HCT116 (cell line): ENCODE data around the gene CTBS.

Experiments
- EGR1 ChIP-seq: IDR thresholded peaks from 2 replicates; pipeline ENCODE4 v1.6.1; 2012; ENCODE audit warnings: low read depth
- EZH2 ChIP-seq: fragments of 200-600 bp; sonication (generic); IDR thresholded peaks from 2 replicates; pipeline ENCODE4 v1.6.1; 2017; ENCODE audit warnings: antibody characterized with exemption, mixed run types
- EZH2phosphoT487 ChIP-seq: fragments of 200-600 bp; IDR thresholded peaks from 2 replicates; pipeline ENCODE4 v1.6.1; 2018; ENCODE audit warnings: antibody characterized with exemption, borderline replicate concordance
- POLR2A ChIP-seq: IDR thresholded peaks from 2 replicates; pipeline ENCODE4 v1.7.0; 2011; ENCODE audit warnings: borderline replicate concordance; ENCODE audit not compliant: insufficient read depth, insufficient read length; ENCODE audit errors: extremely low read depth
- POLR2AphosphoS5 ChIP-seq: IDR thresholded peaks from 2 replicates; pipeline ENCODE4 v1.6.1; 2011; ENCODE audit warnings: mild to moderate bottlenecking, low read depth, low read length, moderate library complexity
- RAD21 ChIP-seq: IDR thresholded peaks from 2 replicates; pipeline ENCODE4 v1.6.1; 2012; ENCODE audit warnings: low read depth, mild to moderate bottlenecking
- SIN3A ChIP-seq: IDR thresholded peaks from 2 replicates; pipeline ENCODE4 v1.6.1; 2012; ENCODE audit warnings: low read depth
- SP1 ChIP-seq: IDR thresholded peaks from 2 replicates; pipeline ENCODE4 v1.6.1; 2012; ENCODE audit warnings: low read depth
- YY1 ChIP-seq: IDR thresholded peaks from 2 replicates; pipeline ENCODE4 v1.6.1; 2011; ENCODE audit warnings: low read length, low read depth, moderate library complexity, mild to moderate bottlenecking; ENCODE audit not compliant: insufficient replicate concordance; ENCODE audit errors: extremely low read depth
- ZNF274 ChIP-seq: fragments of 200-500 bp; sonication (Bioruptor generic); IDR thresholded peaks from 2 replicates; pipeline ENCODE4 v1.6.1; 2014; ENCODE audit warnings: mild to moderate bottlenecking, low read depth, low read length, inconsistent platforms
- TF ChIP-seq, protein P1 (sequence below), 3 experiments: fragments of 200-600 bp in 1 of 3; sonication (generic) in 1 of 3; IDR thresholded peaks in 2 of 3; conservative IDR thresholded peaks in 1 of 3; 2 replicates each; pipeline ENCODE4 v1.5.1; 2012 to 2017; ENCODE audit warnings: low read depth in 2 of 3, low read length in 2 of 3, antibody characterized with exemption in 1 of 3, borderline replicate concordance in 1 of 3, control low read depth in 1 of 3, mild to moderate bottlenecking in 1 of 3, mixed read lengths in 1 of 3, mixed run types in 1 of 3, moderate library complexity in 1 of 3; ENCODE audit not compliant: insufficient read depth in 1 of 3
- TF ChIP-seq, protein P2 (sequence below): IDR thresholded peaks from 2 replicates; pipeline ENCODE4 v1.6.1; 2012; ENCODE audit warnings: low read depth

DNA sequence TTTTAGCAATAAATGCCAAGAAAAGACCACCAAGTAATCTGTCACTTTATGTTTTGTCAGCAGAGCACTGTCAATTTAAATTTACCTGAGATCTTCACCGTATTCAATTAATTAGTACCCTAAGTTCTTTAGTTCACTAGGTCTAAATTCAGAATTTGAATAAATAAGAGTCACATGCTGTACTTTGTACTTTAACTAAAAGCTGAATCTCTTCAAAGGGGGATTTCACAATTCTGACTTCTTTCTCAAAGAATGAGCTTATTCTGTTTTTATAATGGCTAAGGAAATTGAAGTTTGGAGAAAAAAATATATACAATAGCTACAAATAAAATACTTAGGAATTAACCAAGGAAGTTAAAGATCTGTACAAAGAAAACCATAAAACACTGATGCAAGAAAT, 65.7 kb downstream of the CTBS start:
- TF ChIP-seq POLR2A (no peak), POLR2AphosphoS5 (no peak), EZH2 (no peak), YY1 (no peak), EZH2phosphoT487 (no peak), ZNF274 (no peak), RAD21 (no peak), EGR1 (no peak), SIN3A (no peak), SP1 (no peak)
- TF ChIP-seq, protein P1, sequence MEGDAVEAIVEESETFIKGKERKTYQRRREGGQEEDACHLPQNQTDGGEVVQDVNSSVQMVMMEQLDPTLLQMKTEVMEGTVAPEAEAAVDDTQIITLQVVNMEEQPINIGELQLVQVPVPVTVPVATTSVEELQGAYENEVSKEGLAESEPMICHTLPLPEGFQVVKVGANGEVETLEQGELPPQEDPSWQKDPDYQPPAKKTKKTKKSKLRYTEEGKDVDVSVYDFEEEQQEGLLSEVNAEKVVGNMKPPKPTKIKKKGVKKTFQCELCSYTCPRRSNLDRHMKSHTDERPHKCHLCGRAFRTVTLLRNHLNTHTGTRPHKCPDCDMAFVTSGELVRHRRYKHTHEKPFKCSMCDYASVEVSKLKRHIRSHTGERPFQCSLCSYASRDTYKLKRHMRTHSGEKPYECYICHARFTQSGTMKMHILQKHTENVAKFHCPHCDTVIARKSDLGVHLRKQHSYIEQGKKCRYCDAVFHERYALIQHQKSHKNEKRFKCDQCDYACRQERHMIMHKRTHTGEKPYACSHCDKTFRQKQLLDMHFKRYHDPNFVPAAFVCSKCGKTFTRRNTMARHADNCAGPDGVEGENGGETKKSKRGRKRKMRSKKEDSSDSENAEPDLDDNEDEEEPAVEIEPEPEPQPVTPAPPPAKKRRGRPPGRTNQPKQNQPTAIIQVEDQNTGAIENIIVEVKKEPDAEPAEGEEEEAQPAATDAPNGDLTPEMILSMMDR (IDR thresholded peaks at IDR 0.05 in 2 of 3, conservative IDR thresholded peaks at IDR 0.05 in 1 of 3; ENCODE audit: borderline replicate concordance in 1 of 3, insufficient read depth in 1 of 3, low read depth in 2 of 3, low read length in 2 of 3): no peak
- TF ChIP-seq, protein P2, sequence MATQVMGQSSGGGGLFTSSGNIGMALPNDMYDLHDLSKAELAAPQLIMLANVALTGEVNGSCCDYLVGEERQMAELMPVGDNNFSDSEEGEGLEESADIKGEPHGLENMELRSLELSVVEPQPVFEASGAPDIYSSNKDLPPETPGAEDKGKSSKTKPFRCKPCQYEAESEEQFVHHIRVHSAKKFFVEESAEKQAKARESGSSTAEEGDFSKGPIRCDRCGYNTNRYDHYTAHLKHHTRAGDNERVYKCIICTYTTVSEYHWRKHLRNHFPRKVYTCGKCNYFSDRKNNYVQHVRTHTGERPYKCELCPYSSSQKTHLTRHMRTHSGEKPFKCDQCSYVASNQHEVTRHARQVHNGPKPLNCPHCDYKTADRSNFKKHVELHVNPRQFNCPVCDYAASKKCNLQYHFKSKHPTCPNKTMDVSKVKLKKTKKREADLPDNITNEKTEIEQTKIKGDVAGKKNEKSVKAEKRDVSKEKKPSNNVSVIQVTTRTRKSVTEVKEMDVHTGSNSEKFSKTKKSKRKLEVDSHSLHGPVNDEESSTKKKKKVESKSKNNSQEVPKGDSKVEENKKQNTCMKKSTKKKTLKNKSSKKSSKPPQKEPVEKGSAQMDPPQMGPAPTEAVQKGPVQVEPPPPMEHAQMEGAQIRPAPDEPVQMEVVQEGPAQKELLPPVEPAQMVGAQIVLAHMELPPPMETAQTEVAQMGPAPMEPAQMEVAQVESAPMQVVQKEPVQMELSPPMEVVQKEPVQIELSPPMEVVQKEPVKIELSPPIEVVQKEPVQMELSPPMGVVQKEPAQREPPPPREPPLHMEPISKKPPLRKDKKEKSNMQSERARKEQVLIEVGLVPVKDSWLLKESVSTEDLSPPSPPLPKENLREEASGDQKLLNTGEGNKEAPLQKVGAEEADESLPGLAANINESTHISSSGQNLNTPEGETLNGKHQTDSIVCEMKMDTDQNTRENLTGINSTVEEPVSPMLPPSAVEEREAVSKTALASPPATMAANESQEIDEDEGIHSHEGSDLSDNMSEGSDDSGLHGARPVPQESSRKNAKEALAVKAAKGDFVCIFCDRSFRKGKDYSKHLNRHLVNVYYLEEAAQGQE: no peak
